GM23248 (cell line): ENCODE results near the gene RNASEH2C.

ENCODE experiments used
- EZH2 ChIP-seq: fragments of 200-600 bp; sonication (generic); IDR thresholded peaks from 2 replicates; pipeline ENCODE4 v1.6.1; 2018; ENCODE audit warnings: antibody characterized with exemption, mild to moderate bottlenecking; ENCODE audit not compliant: insufficient read depth, poor library complexity, severe bottlenecking
- EZH2phosphoT487 ChIP-seq: fragments of 200-600 bp; sonication (generic); IDR thresholded peaks from 2 replicates; pipeline ENCODE4 v1.6.1; 2018; ENCODE audit warnings: antibody characterized with exemption, moderate library complexity, mild to moderate bottlenecking, low read depth; ENCODE audit not compliant: insufficient read depth

GRCh38 chr11:65703846-65704245 lies 16.8 kb downstream of the RNASEH2C start:
- TF ChIP-seq EZH2 = no peak
- no peak for TF ChIP-seq EZH2phosphoT487
